ENCODE measurements around the gene ISY1.

Gene ISY1

DNA sequence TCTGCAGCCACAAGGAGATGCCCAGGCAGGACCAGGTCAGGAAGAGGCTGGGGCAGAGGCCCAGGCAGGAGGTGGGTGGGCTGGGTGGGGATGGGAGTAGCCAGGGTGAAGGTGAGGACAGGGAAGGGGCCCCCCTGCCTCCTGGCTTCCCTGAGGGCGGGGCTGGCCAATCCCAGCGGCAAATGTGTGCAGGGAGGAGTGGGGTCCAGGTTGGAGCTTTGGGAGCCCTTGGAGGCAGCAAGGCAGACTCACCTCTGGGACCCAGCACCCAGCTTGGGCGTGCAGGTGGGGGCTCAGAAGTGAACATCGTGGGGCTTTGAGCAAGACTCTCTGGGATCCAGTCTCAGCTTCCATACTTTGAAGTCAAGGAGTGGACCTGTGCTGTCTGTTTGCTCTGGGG is 75.0 kb downstream of the ISY1 start:
- DNase-seq: no peak

DNA sequence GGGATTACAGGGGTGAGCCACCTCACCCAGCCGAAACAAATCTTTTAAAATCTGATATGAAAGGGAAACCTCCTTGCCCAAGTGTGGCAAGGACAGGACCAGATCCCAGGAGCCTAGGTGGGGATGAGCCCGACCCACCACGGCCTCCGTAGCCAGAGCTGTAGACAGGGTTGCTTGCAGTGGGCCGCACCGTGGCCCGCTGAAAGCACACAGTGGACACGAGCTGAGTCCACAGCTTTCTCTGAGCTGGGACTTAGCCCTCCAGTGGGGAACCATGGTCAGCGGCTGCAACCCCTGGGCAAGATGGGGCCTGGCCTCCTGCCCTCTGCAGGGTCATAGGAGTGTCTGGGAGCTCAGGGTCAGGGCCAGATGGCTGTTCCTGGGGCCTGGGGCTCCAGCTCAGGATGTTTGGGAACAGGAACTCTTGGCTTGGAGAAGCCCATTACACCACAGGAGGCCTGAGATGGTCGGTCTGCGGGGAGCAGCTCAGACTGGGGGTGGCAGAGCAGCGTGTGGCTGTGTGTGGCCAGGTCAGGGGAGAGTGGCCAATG is 75.6 kb downstream of the ISY1 start:
- no peak for DNase-seq

GRCh38 chr3:129084501-129084900 is 76.4 kb downstream of the ISY1 start:
- no peak for DNase-seq

- no peak for DNase-seq
Measured at GRCh38 chr3:129082026-129082425, 78.8 kb downstream of the ISY1 start.

DNA sequence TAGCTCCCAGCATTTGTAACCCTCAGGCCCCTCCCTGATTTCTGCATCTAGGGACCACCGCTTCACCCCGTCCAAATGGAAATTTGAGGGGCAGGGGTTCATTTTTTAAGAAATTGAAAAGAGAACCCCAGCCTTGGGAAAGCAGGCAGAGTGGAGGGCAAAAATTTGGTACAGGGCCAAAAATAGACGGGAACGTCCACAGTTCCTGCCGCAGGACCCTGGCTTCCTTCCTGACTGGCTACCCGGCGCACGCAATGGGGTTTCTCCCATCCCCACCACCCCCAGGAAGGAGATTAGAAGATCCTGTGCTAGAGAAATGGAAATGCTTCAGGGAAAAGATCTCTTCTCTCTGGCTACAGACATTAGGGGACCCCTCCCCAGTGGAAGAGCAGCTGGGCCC is 79.4 kb downstream of the ISY1 start:
- DNase-seq: no peak

GRCh38 chr3:129078510-129078909 is 82.4 kb downstream of the ISY1 start:
- DNase-seq: no peak

All from fibroblast of skin of scalp (primary cell).